Measurements from ENCODE around the gene CD68.
"Not testable (repeated sequence)": the region's sequence is repeated elsewhere in the genome, so short reads cannot be mapped to it uniquely, and the experiment has no call there.

Gene CD68

GRCh38 chr17:7613769-7614424, 34.5 kb downstream of the CD68 start:
- DNase-seq, result no peak

- peak; percentile 100 for DNase-seq
Measured at GRCh38 chr17:7614425-7615264, 35.2 kb downstream of the CD68 start, which contains the start of gene FXR2. Gene FXR2 (minus strand): TSS chr17:7614897. CDS start chr17:7614532, 365 bp downstream.

- DNase-seq, result no peak
Measured at GRCh38 chr17:7615265-7615747, 35.9 kb downstream of the CD68 start.

GRCh38 chr17:7618608-7619007, 39.2 kb downstream of the CD68 start:
- no peak for DNase-seq

GRCh38 chr17:7620835-7621234, 41.4 kb downstream of the CD68 start:
- no peak for DNase-seq

- DNase-seq, result no peak
Measured at GRCh38 chr17:7623661-7624060, 44.2 kb downstream of the CD68 start.

GRCh38 chr17:7625749-7626148, 46.3 kb downstream of the CD68 start:
- not testable (repeated sequence) for DNase-seq

GRCh38 chr17:7626307-7626706, 46.9 kb downstream of the CD68 start:
- no peak for DNase-seq

GRCh38 chr17:7626956-7627249, 47.5 kb downstream of the CD68 start:
- no peak for DNase-seq

- peak; percentile 90 for DNase-seq
Measured at GRCh38 chr17:7627250-7628121, 48.0 kb downstream of the CD68 start, which contains the start of gene SAT2. Gene SAT2 (minus strand): TSS chr17:7627821. CDS start chr17:7627635, 186 bp downstream.

GRCh38 chr17:7629939-7630571, 50.6 kb downstream of the CD68 start, which contains the start of gene SHBG:
Gene SHBG (plus strand): TSS chr17:7630135. CDS start chr17:7630173, 38 bp downstream.
- no peak for DNase-seq
